Measurements from ENCODE around the gene OIT3.
"Not testable (repeated sequence)": the region's sequence is repeated elsewhere in the genome, so short reads cannot be mapped to it uniquely, and the experiment has no call there.

Gene OIT3

GRCh38 chr10:72890086-72890485, 3.5 kb upstream of the OIT3 start:
- no peak overlapping the region for H3K4me3 ChIP-seq (ENCODE audit: control insufficient read depth, low read depth, low read length)
- TF ChIP-seq CTCF (conservative IDR thresholded peaks at IDR 0.05; ENCODE audit: control insufficient read depth, insufficient read depth, low read depth, low read length) = no peak

GRCh38 chr10:72895236-72895850, 1.8 kb downstream of the OIT3 start:
- TF ChIP-seq CTCF (conservative IDR thresholded peaks at IDR 0.05; ENCODE audit: control insufficient read depth, insufficient read depth, low read depth, low read length) = no peak

More at GRCh38 chr10:72890086-72890485, 3.5 kb upstream of the OIT3 start:
- no peak for DNase-seq (ENCODE audit: low read depth)

GRCh38 chr10:72898616-72899015, 5.1 kb downstream of the OIT3 start:
- no peak for DNase-seq (ENCODE audit: low read depth)
- no peak overlapping the region for H3K4me3 ChIP-seq (ENCODE audit: control insufficient read depth, low read depth, low read length)
- TF ChIP-seq CTCF (conservative IDR thresholded peaks at IDR 0.05; ENCODE audit: control insufficient read depth, insufficient read depth, low read depth, low read length) = no peak

More at GRCh38 chr10:72895236-72895850, 1.8 kb downstream of the OIT3 start:
- no peak for DNase-seq (ENCODE audit: low read depth)
- H3K4me3 ChIP-seq (ENCODE audit: control insufficient read depth, low read depth, low read length) = no peak overlapping the region

GRCh38 chr10:72899545-72899944, 6.0 kb downstream of the OIT3 start:
- no peak for DNase-seq (ENCODE audit: low read depth)
- no peak overlapping the region for H3K4me3 ChIP-seq (ENCODE audit: control insufficient read depth, low read depth, low read length)
- no peak for TF ChIP-seq CTCF (conservative IDR thresholded peaks at IDR 0.05; ENCODE audit: control insufficient read depth, insufficient read depth, low read depth, low read length)

GRCh38 chr10:72903941-72904446, 10.5 kb downstream of the OIT3 start:
- H3K4me3 ChIP-seq (ENCODE audit: control insufficient read depth, low read depth, low read length); DNase-seq (ENCODE audit: low read depth): not testable (repeated sequence)

GRCh38 chr10:72904806-72905205, 11.3 kb downstream of the OIT3 start:
- TF ChIP-seq CTCF (conservative IDR thresholded peaks at IDR 0.05; ENCODE audit: control insufficient read depth, insufficient read depth, low read depth, low read length) = no peak
- DNase-seq (ENCODE audit: low read depth) = no peak
- no peak overlapping the region for H3K4me3 ChIP-seq (ENCODE audit: control insufficient read depth, low read depth, low read length)

GRCh38 chr10:72906446-72906845, 12.9 kb downstream of the OIT3 start:
- H3K4me3 ChIP-seq (ENCODE audit: control insufficient read depth, low read depth, low read length) = no peak overlapping the region
- no peak for DNase-seq (ENCODE audit: low read depth)
- no peak for TF ChIP-seq CTCF (conservative IDR thresholded peaks at IDR 0.05; ENCODE audit: control insufficient read depth, insufficient read depth, low read depth, low read length)

All from fibroblast of mammary gland (primary cell).